HepG2 (cell line): ENCODE data around the gene NAP1L1. TPM values are rescaled to one million over a fixed set of nuclear protein-coding genes. Genes with fewer than 3 reads are reported as not detected.

Source experiments
- ATAC-seq: fragments of 200-7000 bp; cut with Tn5 transposase; 3 replicates; pipeline ENCODE4 v1.9.1; 2020; ENCODE audit warnings: mild to moderate bottlenecking, moderate library complexity
- BruUV-seq: library from RNA; stranded (reverse); fragments of 400-500 nt; replicated peaks from 2 replicates; lab custom pipeline; 2021; lab: Mats Ljungman, UMichigan
- CTCF ChIA-PET: fragments of 300-600 bp; formaldehyde crosslinking; extraction: SDS; loops from one replicate; lab custom pipeline; 2021; ENCODE audit warnings: low total read pairs, inconsistent platforms, low intra/inter-chr PET ratio; lab: Yijun Ruan, JAX
- POLR2A ChIA-PET: fragments of 350-600 bp; sonication (Branson Sonifier 250); formaldehyde crosslinking; loops from one replicate; lab custom pipeline; 2020; ENCODE audit warnings: antibody characterized with exemption, inconsistent platforms; lab: Yijun Ruan, JAX
- DNase-seq: peaks from one replicate; pipeline ENCODE4 v3.0.0-alpha.2; 2015; ENCODE audit warnings: low spot score
- FAIRE-seq: peaks from 3 replicates; lab custom pipeline; 2011; peaks lifted over from hg19 to GRCh38; lab: Jason Lieb, UNC
- H2AFZ ChIP-seq: one replicate; pipeline ENCODE4 v1.6.1; 2011; ENCODE audit warnings: low read length, inconsistent platforms
- H3K27ac ChIP-seq: fragments of 300-600 bp; 3 replicates; pipeline ENCODE4 v1.8.0; 2011; ENCODE audit warnings: mixed run types, mild to moderate bottlenecking, mixed read lengths, low read length, inconsistent platforms; ENCODE audit not compliant: insufficient read depth; ENCODE audit errors: extremely low read length
- H3K27me3 ChIP-seq, 2 experiments: fragments of 200-600 bp in 1 of 2; 2 replicates in 1 of 2; 3 replicates in 1 of 2; pipeline versions ENCODE4 v1.6.0 to v1.8.0; 2011; ENCODE audit warnings: low read length in 2 of 2, mild to moderate bottlenecking in 2 of 2, moderate library complexity in 2 of 2, inconsistent platforms in 1 of 2; ENCODE audit not compliant: insufficient read depth in 2 of 2, control insufficient read depth in 1 of 2
- H3K36me3 ChIP-seq, 2 experiments: fragments of 200-600 bp in 1 of 2; replicated peaks in 1 of 2; 2 replicates in 1 of 2; 3 replicates in 1 of 2; pipeline versions ENCODE4 v1.5.1 to v1.8.0; 2011; ENCODE audit warnings: low read length in 2 of 2, inconsistent platforms in 1 of 2; ENCODE audit not compliant: insufficient read depth in 2 of 2, control insufficient read depth in 1 of 2
- H3K4me1 ChIP-seq: 2 replicates; pipeline ENCODE4 v1.5.1; 2012; ENCODE audit warnings: low read length, inconsistent platforms; ENCODE audit not compliant: insufficient read depth
- H3K4me2 ChIP-seq: 2 replicates; pipeline ENCODE4 v1.6.0; 2011; ENCODE audit warnings: low read depth, low read length, inconsistent platforms
- H3K4me3 ChIP-seq, 3 experiments: fragments of 200-600 bp in 1 of 3; sonication (generic), shearing (Covaris generic) in 1 of 3; replicated peaks in 1 of 3; 2 replicates each; pipeline ENCODE4 v1.5.1; 2011 to 2016; ENCODE audit warnings: low read length in 3 of 3, inconsistent platforms in 2 of 3, low read depth in 2 of 3, mild to moderate bottlenecking in 2 of 3, control low read depth in 1 of 3, mixed read lengths in 1 of 3; ENCODE audit not compliant: insufficient read depth in 1 of 3
- H3K79me2 ChIP-seq: one replicate; pipeline ENCODE4 v1.6.1; 2011; ENCODE audit warnings: low read length, inconsistent platforms; ENCODE audit not compliant: insufficient read depth
- H3K9ac ChIP-seq: 2 replicates; pipeline ENCODE4 v1.6.0; 2011; ENCODE audit warnings: mild to moderate bottlenecking, low read depth, low read length, inconsistent platforms; ENCODE audit not compliant: insufficient read depth
- H3K9me3 ChIP-seq: 2 replicates; pipeline ENCODE4 v1.5.1; 2012; ENCODE audit warnings: mild to moderate bottlenecking, low read length
- H4K20me1 ChIP-seq: 2 replicates; pipeline ENCODE4 v1.6.0; 2011; ENCODE audit warnings: inconsistent platforms, mild to moderate bottlenecking, low read length, moderate library complexity; ENCODE audit not compliant: insufficient read depth
- BRF2 ChIP-seq: sonication (generic); formaldehyde crosslinking; IDR thresholded peaks from 2 replicates; pipeline ENCODE4 v1.8.1; 2022; ENCODE audit warnings: mild to moderate bottlenecking, missing genetic modification reagents
- CSRNP2 ChIP-seq: sonication (generic); formaldehyde crosslinking; conservative IDR thresholded peaks from 2 replicates; pipeline ENCODE4 v1.8.0; 2022; ENCODE audit warnings: low read depth, missing genetic modification reagents
- FOXO1 ChIP-seq: sonication (generic); formaldehyde crosslinking; IDR thresholded peaks from 2 replicates; pipeline ENCODE4 v1.4.0; 2020; ENCODE audit warnings: missing genetic modification reagents
- KMT2B ChIP-seq: IDR thresholded peaks from 2 replicates; pipeline ENCODE4 v1.6.1; 2016; ENCODE audit warnings: missing genetic modification reagents, missing compliant biosample characterization
- POGZ ChIP-seq: sonication (generic); formaldehyde crosslinking; IDR thresholded peaks from 2 replicates; pipeline ENCODE4 v1.4.0; 2020; ENCODE audit warnings: mild to moderate bottlenecking, missing genetic modification reagents
- SOX5 ChIP-seq: IDR thresholded peaks from 2 replicates; pipeline ENCODE4 v1.6.1; 2016; ENCODE audit warnings: borderline replicate concordance
- SPEN ChIP-seq: sonication (generic); formaldehyde crosslinking; IDR thresholded peaks from 2 replicates; pipeline ENCODE4 v1.5.1; 2020; ENCODE audit warnings: low read depth, mild to moderate bottlenecking, missing genetic modification reagents
- U2AF1 ChIP-seq: fragments of 200-400 bp; formaldehyde crosslinking; optimal IDR thresholded peaks from 2 replicates; pipeline ENCODE3; 2017; ENCODE audit warnings: mild to moderate bottlenecking, low read depth, low read length
- ZBTB49 ChIP-seq: sonication (generic); formaldehyde crosslinking; IDR thresholded peaks from 2 replicates; pipeline ENCODE4 v1.4.0; 2020; ENCODE audit warnings: missing genetic modification reagents, borderline replicate concordance
- ZNF224 ChIP-seq: sonication (generic); formaldehyde crosslinking; IDR thresholded peaks from 2 replicates; pipeline ENCODE4 v1.5.0; 2020; ENCODE audit warnings: mild to moderate bottlenecking, missing genetic modification reagents
- ZNF280D ChIP-seq: sonication (generic); formaldehyde crosslinking; IDR thresholded peaks from 2 replicates; pipeline ENCODE4 v1.5.1; 2020; ENCODE audit warnings: mild to moderate bottlenecking, missing genetic modification reagents
- ZNF740 ChIP-seq: sonication (generic); formaldehyde crosslinking; IDR thresholded peaks from 2 replicates; pipeline ENCODE4 v1.4.0; 2020; ENCODE audit warnings: missing genetic modification reagents
- ZNF879 ChIP-seq: sonication (generic); formaldehyde crosslinking; IDR thresholded peaks from 2 replicates; pipeline ENCODE4 v1.8.1; 2023; ENCODE audit warnings: missing genetic modification reagents
- WGBS: methylation state at CpG from one replicate; pipeline ENCODE4 v1.1.6; 2017; ENCODE audit warnings: low lambda C conversion rate; 5-methylcytosine and 5-hydroxymethylcytosine counted together
- in situ Hi-C: cut with HindIII; loops from 2 replicates; pipeline ENCODE4 v1.10.0; 2017; ENCODE audit warnings: low pct_unique_long_range_greater_than_20kb; ENCODE audit not compliant: extremely low pct_ligation_motif_present
- intact Hi-C: fragments of 100-400 bp; cut with micrococcal nuclease; formaldehyde crosslinking; loops from one replicate; pipeline ENCODE4 v1.10.0; 2022; ENCODE audit not compliant: unreplicated experiment
- polyA plus RNA-seq, 8 experiments: library from polyadenylated mRNA; depleted of rRNA in 3 of 8; stranded (reverse) in 7 of 8; unstranded in 1 of 8; fragments of >200 nt; fragmentation: Illumina TruSeq in 4 of 8; extraction: Trizol in 4 of 8; gene quantifications; 2 replicates each; pipeline versions ENCODE4 v1.2.1 to v1.2.3, GENCODE V29; 2011 to 2016; ENCODE audit warnings: low read depth in 4 of 8, missing spikeins in 1 of 8, mixed read lengths in 1 of 8; ENCODE audit not compliant: insufficient read depth in 1 of 8
- total RNA-seq, 5 experiments: library from RNA; depleted of rRNA; stranded (reverse); fragments of >200 nt; fragmentation: Illumina TruSeq; extraction: Trizol; gene quantifications; 2 replicates each; pipeline ENCODE4 v1.2.3, GENCODE V29; 2016; ENCODE audit warnings: low read depth in 1 of 5
- TF ChIP-seq, protein P1 (sequence below): fragments of 450-650 bp; IDR thresholded peaks from 2 replicates; pipeline ENCODE4 v1.6.1; 2017; ENCODE audit warnings: mild to moderate bottlenecking

Gene NAP1L1
- total and polyA plus RNA-seq, 2 of the 13 experiments (the other 11 are each of a cell fraction or from before 2014, with no cell fraction given) = 207 to 309 TPM

GRCh38 chr12:76119887-76120286 is 35.4 kb upstream of the NAP1L1 start:
- in situ Hi-C loops = no loop called here
- no peaks in the 10 kb centered on the region for H3K4me1 ChIP-seq
- H3K4me2 ChIP-seq = no peak overlapping the region
- no peaks in the 10 kb centered on the region for H3K9me3 ChIP-seq
- POLR2A ChIA-PET = no interaction called here
- no peak overlapping the region for H3K9ac ChIP-seq
- H4K20me1 ChIP-seq = no peaks in the 10 kb centered on the region
- no peak overlapping the region for H2AFZ ChIP-seq
- 37% methylated on average over 6 of the region's 6 CpGs for WGBS
- no peaks in the 10 kb centered on the region for H3K27me3 ChIP-seq
- no TSS peak for BruUV-seq
- no peak overlapping the region for H3K27ac ChIP-seq
- H3K4me3 ChIP-seq = no peak overlapping the region
- FAIRE-seq (no peak), DNase-seq (no peak), ATAC-seq (no peak)
- H3K36me3 ChIP-seq = no peaks in the 10 kb centered on the region
- H3K79me2 ChIP-seq = no peaks in the 10 kb centered on the region
- intact Hi-C loops = no loop called here
- CTCF ChIA-PET = no interaction called here
- no peak for TF ChIP-seq CSRNP2 (CRISPR knock-in tag)
- TF ChIP-seq ZNF280D (CRISPR knock-in tag) = no peak
- TF ChIP-seq U2AF1 = no peak
- TF ChIP-seq SOX5 = no peak
- no peak for TF ChIP-seq ZBTB49
- TF ChIP-seq SPEN (CRISPR knock-in tag) = no peak
- TF ChIP-seq ZNF879 (CRISPR knock-in tag) = no peak
- TF ChIP-seq POGZ (CRISPR knock-in tag) = no peak
- no peak for TF ChIP-seq FOXO1
- TF ChIP-seq KMT2B = no peak
- no peak for TF ChIP-seq ZNF224 (CRISPR knock-in tag)
- no peak for TF ChIP-seq ZNF740 (CRISPR knock-in tag)
- TF ChIP-seq, protein P1, sequence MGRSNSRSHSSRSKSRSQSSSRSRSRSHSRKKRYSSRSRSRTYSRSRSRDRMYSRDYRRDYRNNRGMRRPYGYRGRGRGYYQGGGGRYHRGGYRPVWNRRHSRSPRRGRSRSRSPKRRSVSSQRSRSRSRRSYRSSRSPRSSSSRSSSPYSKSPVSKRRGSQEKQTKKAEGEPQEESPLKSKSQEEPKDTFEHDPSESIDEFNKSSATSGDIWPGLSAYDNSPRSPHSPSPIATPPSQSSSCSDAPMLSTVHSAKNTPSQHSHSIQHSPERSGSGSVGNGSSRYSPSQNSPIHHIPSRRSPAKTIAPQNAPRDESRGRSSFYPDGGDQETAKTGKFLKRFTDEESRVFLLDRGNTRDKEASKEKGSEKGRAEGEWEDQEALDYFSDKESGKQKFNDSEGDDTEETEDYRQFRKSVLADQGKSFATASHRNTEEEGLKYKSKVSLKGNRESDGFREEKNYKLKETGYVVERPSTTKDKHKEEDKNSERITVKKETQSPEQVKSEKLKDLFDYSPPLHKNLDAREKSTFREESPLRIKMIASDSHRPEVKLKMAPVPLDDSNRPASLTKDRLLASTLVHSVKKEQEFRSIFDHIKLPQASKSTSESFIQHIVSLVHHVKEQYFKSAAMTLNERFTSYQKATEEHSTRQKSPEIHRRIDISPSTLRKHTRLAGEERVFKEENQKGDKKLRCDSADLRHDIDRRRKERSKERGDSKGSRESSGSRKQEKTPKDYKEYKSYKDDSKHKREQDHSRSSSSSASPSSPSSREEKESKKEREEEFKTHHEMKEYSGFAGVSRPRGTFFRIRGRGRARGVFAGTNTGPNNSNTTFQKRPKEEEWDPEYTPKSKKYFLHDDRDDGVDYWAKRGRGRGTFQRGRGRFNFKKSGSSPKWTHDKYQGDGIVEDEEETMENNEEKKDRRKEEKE = no peak
- no peak for TF ChIP-seq BRF2 (CRISPR knock-in tag)
